K562 (cell line): ENCODE data around the gene RPL29. TPM values are rescaled to one million over a fixed set of nuclear protein-coding genes. Genes with fewer than 3 reads are reported as not detected.

Experiments used
- ATAC-seq: fragments of 200-7000 bp; cut with Tn5 transposase; 3 replicates; pipeline ENCODE4 v1.9.1; 2020; ENCODE audit warnings: moderate library complexity
- BruUV-seq: library from RNA; stranded (reverse); fragments of 400-500 nt; replicated peaks from 2 replicates; lab custom pipeline; 2021; lab: Mats Ljungman, UMichigan
- CTCF ChIA-PET: fragments of 300-600 bp; formaldehyde crosslinking; extraction: SDS; loops from one replicate; lab custom pipeline; 2021; ENCODE audit warnings: low intra/inter-chr PET ratio; lab: Yijun Ruan, JAX
- POLR2A ChIA-PET: fragments of 300-600, 350-650 bp; sonication (Branson Sonifier 250); formaldehyde crosslinking; extraction: SDS; loops from one replicate; lab custom pipeline; 2021; ENCODE audit warnings: antibody characterized with exemption, inconsistent platforms; lab: Yijun Ruan, JAX
- DNase-seq, 4 experiments: peaks; one replicate each; pipeline versions ENCODE4 v3.0.0 to v3.0.0-alpha.2; 2011 to 2018; ENCODE audit warnings: low spot score in 3 of 4, mixed read lengths in 3 of 4; ENCODE audit errors: extremely low read depth in 1 of 4
- FAIRE-seq: peaks from 2 replicates; lab custom pipeline; 2011; peaks lifted over from hg19 to GRCh38; lab: Jason Lieb, UNC
- H2AFZ ChIP-seq: 2 replicates; pipeline ENCODE4 v1.6.0; 2011; ENCODE audit warnings: low read depth, low read length, control low read depth, inconsistent platforms
- H3K27ac ChIP-seq: fragments of 200-600 bp; 3 replicates; pipeline ENCODE4 v1.8.0; 2011; ENCODE audit warnings: low read depth, mild to moderate bottlenecking, control low read depth, inconsistent platforms, low read length, moderate library complexity, mixed read lengths; ENCODE audit errors: extremely low read depth
- H3K27me3 ChIP-seq, 2 experiments: fragments of 300-600 bp in 1 of 2; 2 replicates in 1 of 2; 3 replicates in 1 of 2; pipeline versions ENCODE4 v1.6.0 to v1.8.0; 2011; ENCODE audit warnings: inconsistent platforms in 2 of 2, low read length in 2 of 2, mild to moderate bottlenecking in 1 of 2, mixed read lengths in 1 of 2, moderate library complexity in 1 of 2; ENCODE audit not compliant: control insufficient read depth in 2 of 2, insufficient read depth in 2 of 2
- H3K36me3 ChIP-seq: fragments of 300-600 bp; 3 replicates; pipeline ENCODE4 v1.8.0; 2011; ENCODE audit warnings: mild to moderate bottlenecking, low read length, inconsistent platforms; ENCODE audit not compliant: control insufficient read depth, insufficient read depth
- H3K4me1 ChIP-seq, 2 experiments: fragments of 200-600 bp in 1 of 2; replicated peaks in 1 of 2; 2 replicates in 1 of 2; 3 replicates in 1 of 2; pipeline versions ENCODE4 v1.5.1 to v1.8.0; 2011; ENCODE audit warnings: inconsistent platforms in 2 of 2, low read length in 2 of 2, mild to moderate bottlenecking in 1 of 2, mixed read lengths in 1 of 2, moderate library complexity in 1 of 2; ENCODE audit not compliant: control insufficient read depth in 2 of 2, insufficient read depth in 2 of 2
- H3K4me2 ChIP-seq: 2 replicates; pipeline ENCODE4 v1.6.1; 2011; ENCODE audit warnings: low read length, control low read depth, inconsistent platforms, mixed read lengths; ENCODE audit not compliant: insufficient read depth
- H3K4me3 ChIP-seq: fragments of 200-600 bp; sonication (generic), shearing (Covaris generic); 2 replicates; pipeline ENCODE4 v1.5.1; 2016; ENCODE audit warnings: control low read depth, inconsistent platforms
- H3K79me2 ChIP-seq: fragments of 200-600 bp; 3 replicates; pipeline ENCODE4 v1.8.0; 2011; ENCODE audit warnings: low read length, inconsistent platforms; ENCODE audit not compliant: control insufficient read depth, insufficient read depth
- H3K9ac ChIP-seq, 2 experiments: 2 replicates each; pipeline versions ENCODE4 v1.6.0 to v1.6.1; 2011; ENCODE audit warnings: low read depth in 2 of 2, low read length in 2 of 2, control low read depth in 1 of 2, inconsistent platforms in 1 of 2, mild to moderate bottlenecking in 1 of 2, mixed read lengths in 1 of 2; ENCODE audit not compliant: insufficient read depth in 1 of 2
- H3K9me1 ChIP-seq: one replicate; pipeline ENCODE4 v1.6.0; 2011; ENCODE audit warnings: inconsistent platforms, mild to moderate bottlenecking, low read length, moderate library complexity; ENCODE audit not compliant: control insufficient read depth, insufficient read depth
- H3K9me3 ChIP-seq: replicated peaks from 2 replicates; pipeline ENCODE4 v1.5.1; 2011; ENCODE audit warnings: low read depth, low read length, inconsistent platforms; ENCODE audit not compliant: control insufficient read depth, insufficient read depth
- H4K20me1 ChIP-seq: replicated peaks from 2 replicates; pipeline ENCODE4 v1.6.1; 2011; ENCODE audit warnings: low read length, inconsistent platforms, mixed read lengths; ENCODE audit not compliant: control insufficient read depth, insufficient read depth
- ASH1L ChIP-seq: fragments of 450-650 bp; IDR thresholded peaks from 2 replicates; pipeline ENCODE4 v1.6.1; 2018; ENCODE audit warnings: borderline replicate concordance, mild to moderate bottlenecking, low read depth; ENCODE audit not compliant: partially characterized antibody
- CEBPG ChIP-seq, 3 experiments: fragments of 200-800 bp in 1 of 3; sonication (Bioruptor generic) in 1 of 3; sonication (generic) in 1 of 3; formaldehyde crosslinking in 1 of 3; IDR thresholded peaks in 2 of 3; conservative IDR thresholded peaks in 1 of 3; 2 replicates each; pipeline versions ENCODE4 v1.6.1 to v1.8.0; 2016 to 2022; ENCODE audit warnings: missing compliant biosample characterization in 2 of 3, missing genetic modification characterization in 2 of 3, mild to moderate bottlenecking in 1 of 3, missing genetic modification reagents in 1 of 3
- EHMT2 ChIP-seq: fragments of 450-650 bp; IDR thresholded peaks from 2 replicates; pipeline ENCODE4 v1.6.1; 2018; ENCODE audit warnings: antibody characterized with exemption
- EP300 ChIP-seq: IDR thresholded peaks from 2 replicates; pipeline ENCODE4 v1.6.1; 2012; ENCODE audit warnings: low read length, improper control_type of control experiment
- ETV5 ChIP-seq: sonication (generic); formaldehyde crosslinking; IDR thresholded peaks from 2 replicates; pipeline ENCODE4 v1.4.0; 2020; ENCODE audit warnings: low read depth, mild to moderate bottlenecking, missing genetic modification reagents
- GTF2A2 ChIP-seq: IDR thresholded peaks from 2 replicates; pipeline ENCODE4 v1.6.1; 2016; ENCODE audit warnings: mild to moderate bottlenecking, missing genetic modification characterization, missing compliant biosample characterization
- HMG20A ChIP-seq: fragments of 450-650 bp; formaldehyde crosslinking; conservative IDR thresholded peaks from 2 replicates; pipeline ENCODE4 v1.4.0; 2020; ENCODE audit warnings: mild to moderate bottlenecking, mixed read lengths
- KAT8 ChIP-seq: fragments of 450-650 bp; IDR thresholded peaks from 2 replicates; pipeline ENCODE4 v1.6.1; 2016; ENCODE audit warnings: low read depth, mild to moderate bottlenecking
- KHSRP ChIP-seq: fragments of 450-650 bp; IDR thresholded peaks from 2 replicates; pipeline ENCODE4 v1.6.1; 2017
- NELFE ChIP-seq: IDR thresholded peaks from 2 replicates; pipeline ENCODE4 v1.6.1; 2011; ENCODE audit warnings: mild to moderate bottlenecking; ENCODE audit not compliant: insufficient read depth, insufficient read length
- POLR2B ChIP-seq: fragments of 450-650 bp; IDR thresholded peaks from 2 replicates; pipeline ENCODE4 v1.6.1; 2018; ENCODE audit warnings: low read depth; ENCODE audit not compliant: partially characterized antibody
- TAF15 ChIP-seq: fragments of 200-400 bp; formaldehyde crosslinking; IDR thresholded peaks from 2 replicates; pipeline ENCODE4 v1.6.1; 2017; ENCODE audit warnings: mild to moderate bottlenecking, low read depth, low read length, moderate library complexity
- TBL1XR1 ChIP-seq, 2 experiments: IDR thresholded peaks; 2 replicates each; pipeline ENCODE4 v1.6.1; 2012; ENCODE audit warnings: improper control_type of control experiment in 2 of 2, low read length in 2 of 2, mild to moderate bottlenecking in 1 of 2
- TBP ChIP-seq: optimal IDR thresholded peaks from 2 replicates; pipeline ENCODE3; 2011; ENCODE audit warnings: low read depth, low read length, improper control_type of control experiment
- ZNF12 ChIP-seq: sonication (generic); formaldehyde crosslinking; IDR thresholded peaks from 2 replicates; pipeline ENCODE4 v1.4.0; 2020; ENCODE audit warnings: mild to moderate bottlenecking, missing genetic modification reagents
- ZNF324 ChIP-seq: fragments of 250-450 bp; sonication (Bioruptor Pico); IDR thresholded peaks from 2 replicates; pipeline ENCODE4 v1.4.0; 2020; ENCODE audit warnings: mild to moderate bottlenecking
- ZNF347 ChIP-seq: fragments of 450-650 bp; formaldehyde crosslinking; IDR thresholded peaks from 2 replicates; pipeline ENCODE4 v1.4.0; 2020; ENCODE audit warnings: low read depth, mild to moderate bottlenecking, moderate library complexity
- ZNF644 ChIP-seq: fragments of 200-800 bp; sonication (Bioruptor generic); IDR thresholded peaks from 2 replicates; pipeline ENCODE4 v1.6.1; 2016; ENCODE audit warnings: low read depth, missing genetic modification characterization, missing compliant biosample characterization
- ZNF766 ChIP-seq: fragments of 200-800 bp; sonication (Bioruptor generic); conservative IDR thresholded peaks from 2 replicates; pipeline ENCODE4 v1.6.1; 2016; ENCODE audit warnings: missing genetic modification characterization, missing compliant biosample characterization
- WGBS: fragments of 100-300 bp; shearing (Covaris generic); methylation state at CpG from one replicate; pipeline ENCODE4 v1.1.6; 2016; ENCODE audit warnings: low coverage, mixed read lengths; ENCODE audit not compliant: insufficient coverage; ENCODE audit errors: missing lambda C conversion rate; 5-methylcytosine and 5-hydroxymethylcytosine counted together
- in situ Hi-C: fragments of 300-500 bp; cut with MboI; formaldehyde crosslinking; loops from 4 replicates; pipeline ENCODE4 v1.15.0; 2018; ENCODE audit warnings: inconsistent platforms, mixed read lengths
- intact Hi-C: fragments of 100-400 bp; cut with micrococcal nuclease; formaldehyde crosslinking; loops from 2 replicates; pipeline ENCODE4 v1.14.2; 2022
- polyA plus RNA-seq, 8 experiments: library from polyadenylated mRNA; depleted of rRNA in 4 of 8; stranded (reverse) in 5 of 8; unstranded in 3 of 8; fragments of >200 nt; fragmentation: Nextera tagmentation in 2 of 8; fragmentation: Illumina TruSeq in 1 of 8; extraction: Ambion mirVana in 2 of 8; extraction: Trizol in 1 of 8; gene quantifications; 2 replicates each; pipeline versions ENCODE4 v1.2.1 to v1.2.3, GENCODE V29; 2011 to 2014; ENCODE audit warnings: inconsistent platforms in 1 of 8, missing spikeins in 1 of 8
- total RNA-seq, 7 experiments: library from RNA; depleted of rRNA in 6 of 7; stranded (reverse); fragments of >200 nt in 6 of 7; fragmentation: Illumina TruSeq in 2 of 7; extraction: Trizol in 2 of 7; gene quantifications; 2 replicates each; pipeline versions ENCODE4 v1.2.1 to v1.2.3, GENCODE V29; 2011 to 2021; ENCODE audit warnings: low replicate concordance in 1 of 7
- TF ChIP-seq, protein P1 (sequence below), 2 experiments: fragments of 150-350 bp in 1 of 2; IDR thresholded peaks; 2 replicates each; pipeline ENCODE4 v1.6.1; 2012 to 2016; ENCODE audit warnings: low read depth in 2 of 2, low read length in 2 of 2, mild to moderate bottlenecking in 1 of 2, moderate library complexity in 1 of 2

Gene RPL29
- total and polyA plus RNA-seq, 9 of the 15 experiments (the other 6 are each of a cell fraction or from before 2014, with no cell fraction given), result 568 to 1,475 (median 1,104) TPM

- POLR2A ChIA-PET, result interaction anchor here (1.0 to 1.1 kb wide), 2 partner anchors 9 to 24 kb away, joined by 3 read pairs; no protein-coding TSS in a partner anchor
- Histone ChIP-seq H3K9me1 (no peaks in the 10 kb centered on the region), H3K4me1 (peaks cover 12 to 28% of the 10 kb centered on the region in 2 experiments; a peak in 4 of 5 replicates), H3K36me3 (peaks cover 3% of the 10 kb centered on the region; the same call in 1 of the 3 replicates), H3K4me3 (no peak overlapping the region), H3K27ac (no peak overlapping the region), H3K27me3 (no peaks in the 10 kb centered on the region), H3K79me2 (peaks cover 15% of the 10 kb centered on the region), H3K9ac (no peak overlapping the region), H3K9me3 (no peaks in the 10 kb centered on the region), H3K4me2 (no peak overlapping the region), H4K20me1 (no peaks in the 10 kb centered on the region), H2AFZ (no peak overlapping the region)
- intact Hi-C loops (no loop called here), in situ Hi-C loops (no loop called here)
- 33% methylated on average over 7 of the region's 18 CpGs for WGBS
- no peak for FAIRE-seq
- ATAC-seq, result no peak
- DNase-seq, result no peak
- CTCF ChIA-PET, result no interaction called here
- no peak for TF ChIP-seq ZNF12 (CRISPR knock-in tag)
- no peak for TF ChIP-seq ZNF644 (tag)
- TF ChIP-seq, protein P1, sequence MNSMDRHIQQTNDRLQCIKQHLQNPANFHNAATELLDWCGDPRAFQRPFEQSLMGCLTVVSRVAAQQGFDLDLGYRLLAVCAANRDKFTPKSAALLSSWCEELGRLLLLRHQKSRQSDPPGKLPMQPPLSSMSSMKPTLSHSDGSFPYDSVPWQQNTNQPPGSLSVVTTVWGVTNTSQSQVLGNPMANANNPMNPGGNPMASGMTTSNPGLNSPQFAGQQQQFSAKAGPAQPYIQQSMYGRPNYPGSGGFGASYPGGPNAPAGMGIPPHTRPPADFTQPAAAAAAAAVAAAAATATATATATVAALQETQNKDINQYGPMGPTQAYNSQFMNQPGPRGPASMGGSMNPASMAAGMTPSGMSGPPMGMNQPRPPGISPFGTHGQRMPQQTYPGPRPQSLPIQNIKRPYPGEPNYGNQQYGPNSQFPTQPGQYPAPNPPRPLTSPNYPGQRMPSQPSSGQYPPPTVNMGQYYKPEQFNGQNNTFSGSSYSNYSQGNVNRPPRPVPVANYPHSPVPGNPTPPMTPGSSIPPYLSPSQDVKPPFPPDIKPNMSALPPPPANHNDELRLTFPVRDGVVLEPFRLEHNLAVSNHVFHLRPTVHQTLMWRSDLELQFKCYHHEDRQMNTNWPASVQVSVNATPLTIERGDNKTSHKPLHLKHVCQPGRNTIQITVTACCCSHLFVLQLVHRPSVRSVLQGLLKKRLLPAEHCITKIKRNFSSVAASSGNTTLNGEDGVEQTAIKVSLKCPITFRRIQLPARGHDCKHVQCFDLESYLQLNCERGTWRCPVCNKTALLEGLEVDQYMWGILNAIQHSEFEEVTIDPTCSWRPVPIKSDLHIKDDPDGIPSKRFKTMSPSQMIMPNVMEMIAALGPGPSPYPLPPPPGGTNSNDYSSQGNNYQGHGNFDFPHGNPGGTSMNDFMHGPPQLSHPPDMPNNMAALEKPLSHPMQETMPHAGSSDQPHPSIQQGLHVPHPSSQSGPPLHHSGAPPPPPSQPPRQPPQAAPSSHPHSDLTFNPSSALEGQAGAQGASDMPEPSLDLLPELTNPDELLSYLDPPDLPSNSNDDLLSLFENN (IDR thresholded peaks at IDR 0.05; ENCODE audit: low read depth in 2 of 2, low read length in 2 of 2), result no peak
- TF ChIP-seq EHMT2, result no peak
- no peak for TF ChIP-seq ZNF766 (CRISPR knock-in tag)
- TF ChIP-seq ETV5 (CRISPR knock-in tag), result no peak
- no peak for TF ChIP-seq KHSRP
- no peak for TF ChIP-seq ZNF347
- TF ChIP-seq ASH1L, result no peak
- TF ChIP-seq KAT8, result no peak
- no peak for TF ChIP-seq NELFE
- no peak for TF ChIP-seq TAF15
- no peak for TF ChIP-seq EP300
- no peak for TF ChIP-seq GTF2A2 (tag)
- TF ChIP-seq HMG20A, result no peak
- TF ChIP-seq TBP, result no peak
- no peak for TF ChIP-seq TBL1XR1 (IDR thresholded peaks at IDR 0.05; ENCODE audit: low read length in 2 of 2)
- no peak for TF ChIP-seq CEBPG (CRISPR knock-in tag; IDR thresholded peaks at IDR 0.05)
- no peak for TF ChIP-seq CEBPG (tag; conservative IDR thresholded peaks at IDR 0.05 in 1 of 2, IDR thresholded peaks at IDR 0.05 in 1 of 2)
- no peak for TF ChIP-seq POLR2B
- no peak for TF ChIP-seq ZNF324 (CRISPR knock-in tag)
- BruUV-seq, result no TSS peak
Observed at GRCh38 chr3:51945031-51945840, 50.5 kb downstream of the RPL29 start.
